ENCODE data around the gene MINK1. TPM values are rescaled to one million over a fixed set of nuclear protein-coding genes. Genes with fewer than 3 reads are reported as not detected.
"Not testable (repeated sequence)": the region's sequence is repeated elsewhere in the genome, so short reads cannot be mapped to it uniquely, and the experiment has no call there.

The MINK1 gene
- polyA plus RNA-seq, 4 donors, result 56.6 to 69.2 (median 59.0) TPM

DNA sequence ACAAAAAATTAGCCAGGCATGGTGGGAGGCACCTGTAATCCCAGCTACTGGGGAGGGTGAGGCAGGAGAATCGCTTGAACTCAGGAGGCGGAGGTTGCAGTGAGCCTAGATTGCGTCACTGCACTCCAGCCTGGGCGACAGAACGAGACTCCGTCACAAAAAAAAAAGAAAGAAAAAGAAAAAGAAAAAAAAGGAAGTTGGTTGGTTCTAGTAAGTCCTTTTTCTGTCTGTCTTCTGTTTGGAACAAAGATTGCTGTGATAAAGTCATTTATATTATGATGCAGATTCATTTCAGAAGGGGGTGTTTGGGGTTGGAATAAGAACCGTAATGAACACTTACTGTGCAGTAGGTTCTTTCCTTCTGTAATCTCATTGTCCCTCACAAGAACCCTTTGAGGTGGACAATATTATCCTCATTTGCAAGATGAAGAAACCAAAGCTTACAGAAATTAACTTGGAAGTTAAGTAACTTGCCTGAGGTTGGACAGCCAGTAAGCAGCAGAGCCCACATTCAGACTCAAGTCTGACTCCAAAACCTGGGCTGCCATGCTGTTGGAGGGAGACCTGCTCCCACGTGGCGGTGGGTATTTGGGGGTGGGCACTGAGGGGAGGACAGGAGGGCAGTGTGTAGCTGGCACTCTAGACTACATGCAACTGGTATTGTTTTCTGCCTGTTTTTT is 10.3 kb downstream of the MINK1 start:
- no peak for DNase-seq (ENCODE audit: low read depth in 4 of 4, low spot score in 3 of 4)

DNA sequence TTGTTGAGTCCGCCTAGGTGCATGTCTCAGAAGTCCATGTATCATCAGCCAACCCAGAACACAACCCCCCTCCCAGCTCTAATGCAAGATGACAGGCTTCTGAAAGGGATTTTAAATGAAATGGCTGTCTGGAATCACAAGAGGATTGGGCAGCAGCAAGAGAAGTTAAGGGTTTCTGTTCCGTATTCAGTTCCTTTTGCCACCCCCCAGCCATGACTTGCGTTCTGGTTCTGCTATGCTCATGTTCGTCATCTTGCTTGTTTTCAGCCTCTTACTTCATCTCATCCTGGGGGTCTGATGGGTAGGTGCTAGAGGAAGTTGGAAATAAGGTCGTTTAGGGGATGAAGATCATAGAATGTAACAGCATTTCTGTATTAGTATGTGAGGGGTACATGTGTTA is 12.0 kb downstream of the MINK1 start:
- no peak for DNase-seq (ENCODE audit: low read depth in 4 of 4, low spot score in 3 of 4)

- no peak for DNase-seq (ENCODE audit: low read depth in 4 of 4, low spot score in 3 of 4)
These were observed 13.7 kb downstream of the MINK1 start for GRCh38 chr17:4846635-4847390.

- no peak for DNase-seq (ENCODE audit: low read depth in 4 of 4, low spot score in 3 of 4)
These were observed 15.9 kb downstream of the MINK1 start for GRCh38 chr17:4849011-4849536.

DNA sequence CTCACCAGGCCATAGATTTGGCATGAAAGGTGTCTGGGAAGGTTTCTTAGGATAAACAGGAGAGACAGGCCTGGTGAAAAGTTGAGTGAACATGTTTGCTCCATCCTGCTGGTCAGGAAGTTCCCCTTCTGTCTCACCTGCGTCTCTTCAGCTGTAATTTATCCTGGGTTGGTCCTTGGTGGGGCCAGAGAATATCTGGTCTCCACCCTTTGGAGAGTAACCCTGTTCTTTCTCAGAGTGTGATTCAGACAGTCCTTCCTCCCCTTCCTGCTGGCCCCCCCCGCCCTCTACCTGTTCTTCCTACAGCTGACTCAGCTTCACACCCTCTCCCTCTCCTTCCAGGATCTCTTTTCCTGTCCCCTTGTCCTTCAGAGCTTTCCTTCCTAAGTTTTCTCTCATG is 17.1 kb downstream of the MINK1 start:
- DNase-seq (ENCODE audit: low read depth in 4 of 4, low spot score in 3 of 4), result no peak

- DNase-seq (ENCODE audit: low read depth in 4 of 4, low spot score in 3 of 4), result no peak
These were observed 17.9 kb downstream of the MINK1 start for GRCh38 chr17:4851084-4851483.

DNA sequence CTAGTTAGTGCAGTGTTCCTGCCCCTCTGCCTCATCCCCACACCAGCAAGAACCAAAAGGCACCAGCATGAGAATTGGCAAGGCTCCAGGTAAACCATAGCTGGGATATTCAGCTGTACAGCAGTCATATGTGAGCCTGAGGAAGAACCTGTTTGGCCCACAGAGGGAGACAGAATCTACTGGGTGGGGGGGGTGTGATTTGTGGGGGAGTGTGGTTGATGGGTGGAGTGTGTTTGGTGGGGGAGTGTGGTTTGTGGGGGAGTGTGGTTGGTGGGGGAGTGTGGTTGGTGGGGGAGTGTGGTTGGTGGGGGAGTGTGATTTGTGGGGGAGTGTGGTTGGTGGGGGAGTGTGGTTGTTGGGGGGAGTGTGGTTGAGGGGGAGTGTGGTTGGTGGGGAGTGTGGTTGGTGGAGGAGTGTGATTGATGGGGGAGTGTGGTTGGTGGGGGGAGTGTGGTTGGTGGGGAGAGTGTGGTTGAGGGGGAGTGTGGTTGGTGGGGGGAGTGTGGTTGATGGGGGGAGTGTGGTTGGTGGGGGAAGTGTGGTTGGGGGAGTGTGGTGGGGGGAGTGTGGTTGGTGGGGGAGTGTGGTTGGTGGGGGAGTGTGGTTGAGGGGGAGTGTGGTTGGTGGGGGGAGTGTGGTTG is 19.5 kb downstream of the MINK1 start:
- no peak for DNase-seq (ENCODE audit: low read depth in 4 of 4, low spot score in 3 of 4)

- DNase-seq (ENCODE audit: low read depth in 4 of 4, low spot score in 3 of 4), result no peak
These were observed 20.1 kb downstream of the MINK1 start for GRCh38 chr17:4853208-4853671.

- DNase-seq (ENCODE audit: low read depth in 4 of 4, low spot score in 3 of 4), result no peak
These were observed 21.1 kb downstream of the MINK1 start for GRCh38 chr17:4854111-4854681.

DNA sequence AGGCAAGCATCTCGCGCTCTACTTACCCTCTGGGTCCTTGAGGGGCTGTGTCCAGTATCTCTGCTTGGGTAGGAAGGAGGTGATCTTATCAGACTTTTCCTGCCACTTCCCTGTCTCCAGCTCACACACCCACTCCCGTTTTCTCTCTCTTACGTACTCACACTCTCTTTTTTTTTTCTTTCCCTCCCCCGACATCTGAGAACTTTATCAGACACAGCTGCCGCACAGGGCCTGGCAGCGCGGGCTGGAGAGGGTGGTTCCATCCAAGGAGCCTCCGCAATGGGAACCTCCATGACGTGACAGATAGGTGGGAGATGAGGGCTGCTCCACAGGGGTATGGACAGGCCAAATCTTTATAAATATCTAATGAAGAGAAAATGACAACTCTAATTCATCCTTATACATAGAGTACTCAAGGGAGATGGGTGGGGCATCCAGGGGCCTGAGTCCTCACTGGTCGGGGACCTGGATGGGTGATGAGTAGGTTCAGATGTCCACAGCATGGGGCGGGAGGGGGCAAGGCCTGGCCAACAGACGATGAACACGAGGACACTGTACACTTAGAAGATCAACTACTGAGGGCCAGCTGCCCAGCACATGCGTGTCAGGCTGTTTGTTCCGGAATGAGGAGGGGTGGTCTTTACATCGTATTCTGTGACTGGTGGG is 23.3 kb downstream of the MINK1 start:
- no peak for DNase-seq (ENCODE audit: low read depth in 4 of 4, low spot score in 3 of 4)

DNA sequence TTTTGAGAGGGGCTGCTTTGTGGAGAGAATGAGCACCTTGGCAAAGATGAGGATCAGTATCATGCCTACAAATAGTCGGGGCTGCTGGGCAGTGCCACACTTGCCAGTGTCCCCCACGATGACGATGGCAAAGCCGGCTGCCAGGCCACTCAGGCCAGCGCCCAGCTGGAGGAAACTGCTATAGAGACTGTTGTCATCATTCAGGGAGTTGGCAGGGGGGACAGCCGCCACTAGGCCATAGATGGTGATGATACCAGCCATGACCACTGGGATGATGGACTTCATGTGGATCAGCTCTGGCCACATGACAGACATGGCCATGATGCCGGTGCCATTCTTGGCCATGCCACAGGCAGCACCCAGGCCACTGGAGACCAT is 23.8 kb downstream of the MINK1 start:
- no peak for DNase-seq (ENCODE audit: low read depth in 4 of 4, low spot score in 3 of 4)

DNA sequence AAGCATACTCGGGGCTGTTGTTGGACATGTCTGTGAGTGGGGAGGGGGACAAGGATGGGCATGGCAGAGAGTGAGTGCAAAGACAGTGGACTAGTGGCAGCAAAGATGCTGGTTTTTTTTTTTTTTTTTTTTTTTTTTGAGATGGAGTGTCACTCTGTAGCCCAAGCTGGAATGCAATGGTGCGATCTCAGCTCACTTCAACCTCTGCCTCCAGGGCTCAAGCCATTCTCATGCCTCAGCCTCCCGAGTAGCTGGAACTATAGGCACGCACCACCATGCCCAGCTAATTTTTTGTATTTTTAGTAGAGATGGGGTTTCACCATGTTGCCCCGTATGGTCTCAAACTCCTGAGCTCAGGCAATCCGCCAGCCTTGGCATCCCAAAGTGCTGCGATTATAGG is 24.2 kb downstream of the MINK1 start:
- not testable (repeated sequence) for DNase-seq (ENCODE audit: low read depth in 4 of 4, low spot score in 3 of 4)

GRCh38 chr17:4858068-4858881 is 25.1 kb downstream of the MINK1 start:
- no peak for DNase-seq (ENCODE audit: low read depth in 4 of 4, low spot score in 3 of 4)

DNA sequence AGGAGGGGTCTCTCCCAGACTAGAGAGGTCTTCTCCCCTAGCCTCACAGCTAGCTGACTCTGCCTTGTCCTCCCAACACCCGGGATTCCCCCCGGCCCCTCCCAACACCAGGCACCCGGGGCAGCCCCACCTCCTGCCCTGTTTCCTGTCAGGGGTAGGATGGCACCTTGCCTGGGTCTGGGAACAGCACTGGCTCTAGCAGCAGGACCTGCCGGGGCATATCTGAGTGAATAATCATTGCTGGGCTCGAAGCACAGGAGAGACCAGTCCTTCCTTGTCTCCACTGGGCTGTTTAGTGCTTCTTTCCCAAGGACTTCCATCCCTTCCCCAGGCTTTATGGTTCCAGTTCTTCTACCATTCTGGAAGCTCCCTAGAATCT is 25.7 kb downstream of the MINK1 start:
- DNase-seq (ENCODE audit: low read depth in 4 of 4, low spot score in 3 of 4), result no peak

DNA sequence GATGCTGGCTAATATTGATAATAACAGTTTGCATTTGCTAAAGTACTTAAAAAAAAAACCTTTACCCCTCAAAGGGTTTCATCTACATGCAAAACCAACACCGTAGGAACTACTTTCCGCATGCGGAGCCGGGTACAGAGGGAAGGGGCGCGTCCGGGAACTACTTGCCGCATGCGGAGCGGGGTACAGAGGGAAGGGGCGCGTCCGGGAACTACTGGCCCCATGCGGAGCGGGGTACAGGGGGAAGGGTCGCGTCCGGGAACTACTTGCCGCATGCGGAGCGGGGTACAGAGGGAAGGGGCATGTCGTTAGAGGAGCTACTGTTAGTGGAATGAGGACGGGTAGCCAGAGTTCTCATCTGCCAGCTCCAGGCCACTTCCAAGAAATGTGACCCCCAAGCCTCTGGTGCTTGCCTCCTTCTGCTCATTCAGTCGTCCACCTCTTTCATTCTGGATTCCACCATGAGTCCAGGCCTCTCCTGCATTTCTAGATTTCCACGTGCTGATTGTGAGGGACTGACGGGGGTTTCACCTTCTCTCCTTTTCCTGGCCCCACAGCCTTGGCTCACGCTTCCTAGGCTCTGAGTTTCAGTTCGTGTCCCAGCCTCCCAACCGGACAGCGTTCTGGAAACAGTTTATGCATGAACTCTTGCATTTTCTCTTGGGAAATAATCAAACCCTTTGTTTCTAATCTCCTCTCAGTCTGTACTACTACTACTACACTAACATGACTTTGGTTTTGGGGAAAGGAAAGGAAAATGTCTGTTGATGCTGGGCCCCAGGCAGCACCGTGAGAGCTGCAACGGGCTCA is 26.9 kb downstream of the MINK1 start:
- no peak for DNase-seq (ENCODE audit: low read depth in 4 of 4, low spot score in 3 of 4)

DNA sequence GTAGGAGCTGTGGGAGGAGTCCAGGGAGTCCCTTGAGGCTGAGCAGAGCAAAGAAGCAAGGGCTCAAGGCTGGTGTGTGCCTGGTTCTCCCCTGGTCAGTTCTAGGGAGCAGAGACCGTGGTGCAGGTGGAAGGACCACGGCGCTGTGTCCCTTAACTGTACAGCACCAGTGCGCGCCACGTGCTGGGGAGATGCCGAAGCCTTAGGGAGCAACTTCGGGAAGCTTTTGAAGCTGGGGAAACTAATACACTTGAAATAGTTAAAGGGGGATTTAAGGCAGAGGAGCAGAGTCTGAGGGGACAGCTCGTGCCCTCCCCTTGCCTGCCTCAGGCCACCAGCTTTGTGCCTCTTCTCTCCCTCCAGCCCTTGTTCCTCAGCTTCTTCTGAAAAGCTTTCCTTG is 27.5 kb downstream of the MINK1 start:
- DNase-seq (ENCODE audit: low read depth in 4 of 4, low spot score in 3 of 4), result no peak

GRCh38 chr17:4861052-4861451 is 27.9 kb downstream of the MINK1 start:
- DNase-seq (ENCODE audit: low read depth in 4 of 4, low spot score in 3 of 4), result no peak

DNA sequence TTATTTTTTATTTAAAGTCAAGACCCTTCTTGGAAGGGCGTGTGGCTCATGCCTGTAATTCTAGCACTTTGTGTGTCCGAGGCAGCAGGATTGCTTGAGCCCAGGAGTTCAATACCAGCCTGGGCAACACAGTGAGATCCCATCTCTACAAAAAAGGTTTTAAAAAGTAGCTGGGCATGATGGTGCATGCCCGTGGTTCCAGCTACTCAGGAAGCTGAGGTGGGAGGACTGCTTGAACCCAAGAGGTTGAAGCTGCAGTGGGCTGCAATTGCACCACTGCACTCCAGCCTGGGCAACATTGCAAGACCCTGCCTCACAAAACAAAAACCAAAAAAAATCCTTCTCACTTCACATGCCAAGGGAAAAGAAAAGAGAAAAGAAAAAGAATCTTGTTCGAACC is 29.6 kb downstream of the MINK1 start:
- no peak for DNase-seq (ENCODE audit: low read depth in 4 of 4, low spot score in 3 of 4)

GRCh38 chr17:4863321-4863720 is 30.2 kb downstream of the MINK1 start:
- no peak for DNase-seq (ENCODE audit: low read depth in 4 of 4, low spot score in 3 of 4)

Data from right renal pelvis (tissue), 4 donors.